HG03135 (cell line): ENCODE data around the gene ITPRIPL1.
"Not testable (repeated sequence)": the region's sequence is repeated elsewhere in the genome, so short reads cannot be mapped to it uniquely, and the experiment has no call there.

Source experiments
- ATAC-seq: cut with Tn5 transposase; IDR thresholded peaks from one replicate; pipeline ENCODE4 v1.9.1; 2021; ENCODE audit warnings: mild to moderate bottlenecking, moderate library complexity; ENCODE audit not compliant: unreplicated experiment

ITPRIPL1 gene, protein sequence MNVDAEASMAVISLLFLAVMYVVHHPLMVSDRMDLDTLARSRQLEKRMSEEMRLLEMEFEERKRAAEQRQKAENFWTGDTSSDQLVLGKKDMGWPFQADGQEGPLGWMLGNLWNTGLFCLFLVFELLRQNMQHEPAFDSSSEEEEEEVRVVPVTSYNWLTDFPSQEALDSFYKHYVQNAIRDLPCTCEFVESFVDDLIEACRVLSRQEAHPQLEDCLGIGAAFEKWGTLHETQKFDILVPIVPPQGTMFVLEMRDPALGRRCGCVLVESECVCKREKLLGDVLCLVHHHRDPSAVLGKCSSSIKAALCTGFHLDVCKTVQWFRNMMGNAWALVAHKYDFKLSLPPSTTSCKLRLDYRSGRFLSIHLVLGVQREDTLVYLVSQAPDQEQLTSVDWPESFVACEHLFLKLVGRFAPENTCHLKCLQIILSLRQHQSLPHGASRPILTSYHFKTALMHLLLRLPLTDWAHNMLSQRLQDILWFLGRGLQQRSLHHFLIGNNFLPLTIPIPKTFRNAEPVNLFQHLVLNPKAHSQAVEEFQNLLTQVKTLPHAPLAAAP

DNA sequence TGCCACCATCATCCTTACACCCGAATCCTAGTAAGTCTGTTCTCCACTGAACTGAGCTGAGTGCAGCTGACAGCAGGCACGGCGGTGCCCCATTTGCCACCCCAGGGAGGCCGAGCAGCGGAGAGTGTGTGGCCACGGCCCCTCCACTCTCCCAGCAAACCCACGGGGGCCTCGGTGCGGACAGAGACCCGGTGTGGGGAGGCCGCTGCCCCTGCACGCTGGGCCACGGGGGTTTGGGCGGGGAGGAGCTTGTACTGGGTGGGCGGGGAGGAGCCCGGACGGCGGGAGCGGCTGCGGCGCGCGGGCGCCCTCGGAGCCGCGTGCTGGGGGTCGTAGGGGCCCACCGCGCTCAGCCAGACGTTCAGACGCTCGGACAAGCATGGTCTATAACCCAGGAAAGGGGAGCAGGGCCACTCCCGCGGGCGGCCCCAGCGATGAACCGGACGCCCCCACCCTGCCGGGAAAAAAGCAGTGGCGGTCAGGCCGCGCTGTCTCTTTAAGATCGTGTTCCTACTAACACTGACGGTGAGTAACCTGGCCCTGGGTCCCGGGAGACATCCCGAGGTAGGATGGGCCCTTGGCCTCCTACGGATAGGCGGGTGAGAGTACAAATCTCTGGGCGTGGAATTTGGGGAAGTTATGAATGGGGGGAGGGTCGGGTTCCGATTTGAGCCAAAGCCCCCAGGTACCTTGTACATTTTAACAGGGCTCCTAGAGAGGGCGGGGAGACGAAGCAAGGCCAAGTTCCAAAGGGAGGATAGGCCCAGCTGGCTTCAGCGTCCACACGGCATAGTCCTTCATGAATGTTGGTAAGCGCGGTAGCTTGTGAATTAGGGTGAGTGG lies at the start of gene ITPRIPL1:
Gene ITPRIPL1, plus strand, starts transcription at position 277 of the 843 bp plus-strand sequence. Its CDS starts 523 bp downstream, at position 800.
- no peak for ATAC-seq

DNA sequence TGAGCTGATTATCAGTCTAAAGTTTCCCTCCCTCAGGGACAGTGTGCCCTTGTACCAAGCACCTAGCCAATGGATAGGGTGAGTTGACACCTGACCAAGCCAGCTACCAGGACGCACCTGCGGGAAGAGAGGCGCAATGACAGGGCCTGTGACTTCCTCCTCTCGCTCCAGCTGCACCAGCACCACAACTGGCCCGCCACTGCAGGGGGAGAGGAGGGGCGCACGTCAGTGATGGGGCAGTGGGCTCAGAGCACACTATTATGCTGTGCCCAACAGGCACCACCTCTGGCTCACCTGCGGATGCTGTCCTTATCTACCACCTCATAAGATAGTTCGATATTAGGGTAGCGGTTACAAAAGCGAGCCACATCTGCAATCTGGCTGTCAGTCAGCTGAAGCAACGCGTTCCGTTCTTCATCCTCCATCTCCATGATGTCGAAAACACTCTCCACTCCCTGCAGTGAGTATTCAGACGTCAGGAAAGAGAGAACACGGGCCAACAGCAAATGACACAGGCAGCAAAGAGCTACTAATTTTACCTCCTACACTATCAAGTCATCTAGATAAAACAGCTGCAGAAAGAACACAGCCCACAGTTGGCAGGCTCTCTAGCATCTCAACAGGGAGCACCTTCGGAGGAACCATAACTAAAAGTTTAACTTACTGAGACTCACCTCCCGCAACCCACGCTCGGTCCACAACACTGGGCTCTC lies 48.2 kb upstream of the ITPRIPL1 start:
- ATAC-seq = no peak

DNA sequence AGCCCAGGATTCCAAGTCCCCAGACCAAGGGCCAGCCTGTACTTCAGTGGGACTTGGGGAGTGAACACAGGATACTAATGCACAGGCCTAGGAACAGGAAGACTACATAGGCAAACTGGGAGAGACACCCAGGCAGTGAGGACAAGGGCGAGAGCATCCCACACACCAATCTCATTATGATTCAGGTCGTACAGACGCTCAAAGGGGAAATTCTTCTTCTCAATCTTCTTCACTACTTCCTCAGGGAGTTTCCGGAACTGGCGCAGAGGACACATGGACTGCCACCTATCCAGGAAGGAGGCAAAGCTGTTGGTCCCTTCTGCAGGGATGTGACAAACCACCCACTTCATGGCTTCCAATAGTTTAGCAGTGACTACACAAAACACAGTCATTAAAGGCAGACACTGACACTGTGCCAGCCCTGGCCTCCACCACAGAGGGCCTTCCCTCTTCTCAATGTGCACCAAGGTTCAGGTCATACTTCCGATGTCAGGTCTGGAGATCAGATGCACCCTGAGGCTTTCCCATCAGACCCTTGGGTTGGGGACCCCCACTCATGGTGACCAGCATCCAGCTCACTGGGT lies 37.8 kb upstream of the ITPRIPL1 start:
- ATAC-seq = no peak

DNA sequence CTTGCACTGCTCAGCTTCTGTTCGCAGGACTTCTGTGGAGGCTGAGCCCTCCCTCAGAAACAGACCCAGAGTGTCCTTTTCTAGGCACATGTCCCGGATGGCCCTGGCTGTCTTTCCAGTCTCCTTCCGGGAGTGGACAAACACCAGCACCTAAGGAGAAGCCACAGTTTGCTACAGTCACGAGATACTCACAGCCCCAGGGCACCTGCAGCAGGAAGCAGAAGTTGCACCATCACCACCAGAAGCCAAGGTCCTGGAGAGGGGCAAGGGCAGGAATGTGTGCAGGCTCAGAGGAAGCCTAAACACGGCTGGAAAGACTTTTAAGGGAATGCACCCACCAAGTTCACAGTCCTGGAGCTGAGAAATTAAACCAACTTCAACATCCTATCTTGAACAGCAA lies 33.4 kb upstream of the ITPRIPL1 start:
- no peak for ATAC-seq

DNA sequence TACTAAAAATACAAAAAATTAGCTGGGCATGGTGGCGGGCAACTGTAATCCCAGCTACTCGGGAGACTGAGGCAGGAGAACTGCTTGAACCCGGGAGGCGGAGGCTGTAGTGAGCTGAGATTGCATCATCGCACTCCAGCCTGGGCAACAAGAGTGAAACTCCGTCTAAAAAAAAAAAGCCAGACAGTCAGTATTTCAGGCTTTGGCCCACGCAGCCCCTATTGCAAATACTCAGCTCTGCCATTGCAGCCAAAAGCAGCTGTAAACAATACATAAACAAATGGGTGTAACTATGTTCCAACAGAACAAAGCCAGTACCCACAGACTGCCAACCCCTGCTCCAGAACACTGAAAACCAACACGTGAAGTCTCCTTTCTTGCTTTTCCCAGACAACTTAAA lies 30.8 kb upstream of the ITPRIPL1 start:
- ATAC-seq = not testable (repeated sequence)

DNA sequence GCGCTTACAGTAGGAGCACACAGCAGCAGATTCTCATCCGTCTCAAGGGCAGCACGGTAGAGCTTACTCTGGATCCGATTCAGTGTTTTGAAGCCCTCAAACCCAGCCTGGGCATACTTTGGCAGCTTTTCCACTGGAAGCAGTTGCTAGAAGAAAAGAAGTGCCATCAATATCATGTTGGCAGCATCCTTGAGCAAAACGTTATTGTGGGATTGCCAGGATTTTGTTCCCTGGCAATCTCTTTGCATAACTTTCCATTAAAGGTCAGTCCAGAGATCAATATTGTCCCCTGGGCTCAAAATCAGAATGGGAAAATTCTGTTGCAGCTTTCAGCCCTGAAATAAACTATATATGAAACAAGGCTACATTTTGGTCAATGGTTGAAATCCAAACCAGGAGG lies 28.2 kb upstream of the ITPRIPL1 start:
- no peak for ATAC-seq

DNA sequence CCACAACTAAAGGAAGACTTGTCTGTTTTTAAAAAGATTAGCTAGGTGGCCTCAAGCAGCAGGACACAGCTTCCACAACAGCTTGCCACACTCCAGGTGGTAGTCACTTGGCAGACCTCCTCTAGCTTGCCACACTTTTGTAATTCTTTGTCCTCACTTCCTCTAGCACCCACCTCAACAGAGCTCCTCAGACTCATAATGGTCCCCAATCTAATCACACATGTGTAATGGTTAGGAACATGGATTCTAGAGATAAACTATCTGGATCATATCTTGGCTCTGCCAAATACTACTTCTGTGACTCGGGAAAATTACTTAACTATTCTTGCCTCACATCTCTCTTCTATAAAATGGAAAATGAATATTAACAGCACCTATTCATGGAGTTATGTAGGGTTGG lies 23.3 kb upstream of the ITPRIPL1 start:
- ATAC-seq = no peak

DNA sequence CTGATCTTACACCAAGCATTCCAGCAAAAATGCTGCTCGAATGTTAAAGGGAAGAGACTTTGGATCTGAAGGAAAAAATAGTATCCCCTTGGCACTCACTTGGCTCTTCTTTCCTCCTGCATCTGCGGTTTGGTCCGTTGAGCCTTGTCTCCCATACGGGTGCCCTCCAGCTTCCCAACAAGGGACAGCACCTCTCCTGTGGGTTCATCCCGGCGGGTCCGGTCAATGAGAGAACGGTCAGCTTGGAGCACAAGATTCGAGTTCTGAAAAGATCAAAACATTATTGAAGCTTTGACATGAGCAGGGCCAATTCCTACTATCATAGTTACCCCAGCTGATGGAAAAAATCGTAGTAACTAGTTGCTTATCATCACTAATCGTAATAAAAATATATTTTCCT lies 20.5 kb upstream of the ITPRIPL1 start:
- no peak for ATAC-seq

DNA sequence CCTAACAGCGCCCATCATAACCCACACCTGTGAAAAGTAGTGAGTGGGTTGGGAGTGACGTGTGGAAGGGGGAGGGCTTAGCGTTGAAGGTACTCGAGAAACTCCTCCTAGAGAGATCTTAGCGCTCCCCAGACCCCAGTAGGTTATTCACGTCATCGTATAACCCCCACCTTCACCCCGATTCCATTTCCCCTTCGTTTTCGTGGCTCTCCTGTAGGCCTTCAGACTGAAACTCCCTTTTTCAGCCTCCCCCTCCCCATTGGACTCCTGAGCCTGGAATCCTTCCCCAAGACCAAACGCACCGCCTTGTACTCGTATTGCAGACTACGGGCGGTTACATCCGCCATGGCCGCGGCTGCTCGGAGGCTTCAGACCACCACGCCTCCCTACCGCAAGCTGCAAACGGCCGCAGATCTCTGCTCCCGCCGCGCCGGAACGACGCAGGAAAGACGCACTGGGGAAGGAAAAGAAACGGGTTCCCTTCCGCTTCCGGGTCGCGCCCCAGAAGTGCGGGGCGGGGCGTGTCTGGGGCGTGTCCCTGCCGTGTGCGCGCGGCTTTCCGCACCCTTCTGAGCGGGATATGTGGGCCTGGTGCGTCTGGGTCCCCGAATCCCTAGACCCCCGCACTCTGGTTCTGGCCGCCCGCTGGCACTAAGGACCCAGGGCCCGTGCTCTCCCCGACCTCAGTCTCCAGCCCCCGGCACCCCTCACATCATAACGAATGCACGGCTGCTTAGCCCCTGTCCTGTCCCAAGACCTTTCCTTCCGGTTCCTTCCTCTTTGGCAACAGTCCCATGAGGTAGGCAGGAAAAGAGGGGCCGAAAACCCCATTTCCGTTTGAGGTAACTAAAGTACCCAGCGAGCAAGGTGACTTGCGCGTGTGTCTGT lies 19.8 kb upstream of the ITPRIPL1 start, which contains the start of gene SNRNP200:
Gene SNRNP200, minus strand, starts transcription at position 456 of the 888 bp plus-strand sequence. Its CDS starts 109 bp downstream, at position 347.
- peak; percentile 91 for ATAC-seq

DNA sequence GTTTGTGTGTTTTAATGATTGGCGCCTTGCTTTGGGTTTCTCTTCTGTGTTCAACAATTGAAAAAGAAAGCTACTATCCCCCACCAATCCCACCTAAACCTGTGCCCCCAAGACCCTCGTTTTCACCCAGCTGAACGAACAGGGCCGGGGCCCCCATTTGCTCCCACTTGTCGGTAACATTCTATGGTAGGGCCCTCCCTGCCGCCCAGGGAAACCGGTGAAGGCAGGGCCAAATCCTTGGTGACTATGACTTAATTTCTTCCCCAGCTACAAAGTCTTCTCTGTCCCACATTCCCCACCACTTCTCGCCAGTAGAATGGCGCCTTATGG lies 19.2 kb upstream of the ITPRIPL1 start:
- ATAC-seq = no peak

DNA sequence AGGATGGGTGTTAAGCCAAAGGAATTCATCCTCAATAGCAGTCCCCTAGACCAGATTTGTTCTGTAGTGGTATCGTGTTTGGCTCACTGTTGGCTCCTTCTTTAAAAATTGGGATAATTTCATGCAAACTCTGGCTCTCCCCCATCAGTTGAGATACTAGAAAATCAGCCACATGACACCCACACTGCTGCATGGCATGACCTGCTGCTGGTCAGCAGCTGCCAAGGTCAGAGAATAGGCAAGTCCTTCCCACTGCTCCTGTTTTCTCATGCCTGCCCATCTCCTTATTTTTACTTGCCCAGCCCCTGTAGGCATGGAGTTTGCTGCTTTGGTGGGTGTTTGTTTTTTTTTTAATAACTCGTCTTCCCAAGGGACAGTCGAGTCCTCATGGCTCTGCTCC lies 18.7 kb upstream of the ITPRIPL1 start:
- no peak for ATAC-seq

DNA sequence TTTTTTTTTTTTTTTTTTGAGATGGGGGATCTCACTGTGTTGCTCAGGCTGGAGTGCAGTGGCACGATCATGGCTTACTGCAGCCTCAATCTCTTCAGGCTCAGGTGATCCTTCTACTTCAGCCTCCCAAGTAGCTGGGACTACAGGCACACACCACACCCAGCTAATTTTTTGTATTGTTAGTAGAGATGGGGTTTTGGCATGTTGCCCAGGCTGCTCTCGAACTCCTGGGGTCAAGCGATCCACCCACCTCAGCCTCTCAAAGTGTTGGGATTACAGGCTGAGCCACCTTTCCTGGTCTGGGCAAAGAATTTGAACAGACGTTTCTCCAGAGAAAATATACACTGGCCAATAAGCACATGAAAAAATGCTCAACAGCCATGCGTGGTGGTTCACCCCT lies 16.9 kb upstream of the ITPRIPL1 start:
- no peak for ATAC-seq

DNA sequence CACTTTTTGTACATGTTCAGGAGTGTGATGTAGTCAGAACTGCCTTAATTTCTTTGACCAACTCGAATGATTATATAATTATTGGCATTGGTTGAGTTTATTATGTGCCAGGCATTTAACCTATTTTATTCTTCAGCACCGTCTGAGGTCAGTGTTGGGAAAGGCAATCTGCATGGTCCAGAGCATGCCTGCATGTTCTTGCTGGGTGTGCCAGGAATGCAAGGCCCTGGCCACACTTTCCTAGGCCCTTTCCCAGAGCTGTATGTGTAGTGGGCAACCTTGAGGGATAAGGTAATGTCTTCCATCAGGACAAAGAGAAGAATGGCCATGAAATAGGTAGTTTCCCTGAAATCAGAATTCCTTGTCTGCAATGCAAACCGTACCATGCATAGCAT lies 10.1 kb upstream of the ITPRIPL1 start:
- no peak for ATAC-seq

DNA sequence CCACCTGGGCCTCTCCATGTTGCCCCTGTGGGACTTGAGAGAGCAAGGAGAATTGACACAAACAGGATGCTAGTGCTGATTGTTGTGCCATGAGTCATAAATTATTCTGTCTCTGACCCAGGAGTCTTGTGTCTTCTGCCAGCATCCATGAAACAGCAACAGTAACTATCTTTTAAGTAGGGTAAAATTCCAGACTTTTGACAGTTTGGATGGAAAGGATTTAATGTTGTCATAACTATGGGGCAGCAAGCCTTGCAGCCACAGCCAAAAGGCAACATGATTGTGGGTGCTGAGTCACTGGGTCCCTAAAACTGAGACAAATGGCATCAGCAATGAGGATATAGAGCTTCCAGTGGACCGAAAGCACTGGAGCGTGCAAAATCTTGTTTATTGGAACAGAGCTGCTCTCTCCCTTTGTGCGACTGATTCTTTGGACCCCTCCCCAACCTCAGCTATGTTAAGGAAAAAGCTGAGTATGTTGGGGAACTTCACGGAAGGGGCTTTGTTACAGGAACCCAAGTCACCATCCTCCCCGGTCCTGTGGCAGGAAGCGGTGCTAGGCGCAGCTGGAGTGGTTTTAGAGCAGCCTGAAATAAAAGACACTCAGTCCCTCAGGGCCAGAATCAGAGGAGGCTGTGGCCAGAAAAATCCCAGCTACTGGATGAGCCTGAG lies 9.6 kb upstream of the ITPRIPL1 start:
- ATAC-seq = no peak

DNA sequence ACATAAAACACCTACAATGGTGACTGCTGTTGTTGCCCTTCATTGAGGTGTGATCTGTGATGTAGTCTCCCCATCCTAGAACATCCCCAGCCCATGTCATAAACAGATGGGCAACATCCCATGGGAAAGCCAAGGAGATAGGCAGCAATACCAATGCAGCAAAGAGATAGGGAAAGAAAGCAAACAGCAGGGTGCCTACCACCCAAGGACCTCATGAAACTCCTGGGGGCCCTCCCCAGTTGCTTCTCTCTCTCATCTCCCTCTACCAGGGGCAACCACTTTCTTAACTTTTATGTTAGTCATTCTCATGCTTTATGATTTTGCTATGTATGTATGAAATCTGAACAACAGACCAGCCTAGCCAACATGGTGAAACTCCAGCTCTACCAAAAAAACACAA lies 8.1 kb upstream of the ITPRIPL1 start:
- no peak for ATAC-seq

DNA sequence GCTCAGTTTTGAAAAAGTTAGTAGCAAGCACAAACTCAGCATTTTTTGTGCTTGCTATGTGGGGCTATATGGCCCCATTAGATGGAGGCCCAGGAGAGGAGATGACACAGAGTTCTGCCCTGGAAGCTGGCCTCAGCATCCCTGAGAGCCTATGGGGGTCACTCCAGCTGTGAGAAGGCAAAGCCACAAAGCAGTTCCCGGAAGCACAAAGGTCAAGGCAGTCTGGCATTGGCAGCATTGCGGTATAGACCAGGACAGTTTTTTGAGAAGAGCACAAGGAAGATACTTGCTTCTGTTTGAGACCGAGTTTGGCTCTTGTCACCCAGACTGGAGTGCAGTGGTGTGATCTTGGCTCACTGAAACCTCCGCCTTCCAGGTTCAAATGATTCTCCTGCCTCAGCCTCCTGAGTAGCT lies 7.5 kb upstream of the ITPRIPL1 start:
- no peak for ATAC-seq

DNA sequence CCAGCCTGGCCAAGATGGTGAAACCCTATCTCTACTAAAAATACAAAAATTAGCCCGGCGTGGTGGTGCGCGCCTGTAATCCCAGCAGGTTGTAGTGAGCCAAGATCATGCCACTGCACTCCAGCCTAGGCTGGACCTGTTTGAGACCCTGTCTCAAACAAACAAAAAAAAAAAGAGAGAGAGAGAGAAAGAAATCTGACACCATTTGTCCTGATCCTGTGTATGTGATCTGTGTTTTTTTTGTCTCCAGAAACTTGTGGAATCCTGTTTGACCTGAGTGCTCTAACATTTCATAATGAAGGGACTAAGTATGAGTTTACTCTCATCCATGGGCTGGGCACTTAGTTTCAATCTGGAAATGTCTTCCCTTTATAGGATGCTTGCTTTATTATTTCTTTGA lies 6.4 kb upstream of the ITPRIPL1 start:
- ATAC-seq = no peak

DNA sequence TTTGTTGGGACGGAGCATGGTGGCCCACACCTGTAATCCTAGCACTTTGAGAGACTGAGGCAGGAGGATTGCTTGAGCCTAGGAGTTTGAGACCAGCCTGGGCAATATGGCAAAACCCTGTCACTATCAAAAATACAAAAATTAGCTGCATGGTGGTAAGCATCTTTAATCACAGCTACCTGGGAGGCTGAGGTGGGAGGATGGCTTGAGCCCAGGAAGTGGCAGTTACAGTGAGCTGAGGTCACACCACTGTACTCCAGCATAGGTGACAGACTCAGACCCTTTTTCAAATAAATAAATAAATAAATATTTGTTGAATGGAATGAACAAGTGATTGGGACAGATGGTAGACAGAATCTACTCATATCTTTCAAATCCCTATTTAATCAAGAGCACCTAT lies 5.7 kb upstream of the ITPRIPL1 start:
- ATAC-seq = no peak

DNA sequence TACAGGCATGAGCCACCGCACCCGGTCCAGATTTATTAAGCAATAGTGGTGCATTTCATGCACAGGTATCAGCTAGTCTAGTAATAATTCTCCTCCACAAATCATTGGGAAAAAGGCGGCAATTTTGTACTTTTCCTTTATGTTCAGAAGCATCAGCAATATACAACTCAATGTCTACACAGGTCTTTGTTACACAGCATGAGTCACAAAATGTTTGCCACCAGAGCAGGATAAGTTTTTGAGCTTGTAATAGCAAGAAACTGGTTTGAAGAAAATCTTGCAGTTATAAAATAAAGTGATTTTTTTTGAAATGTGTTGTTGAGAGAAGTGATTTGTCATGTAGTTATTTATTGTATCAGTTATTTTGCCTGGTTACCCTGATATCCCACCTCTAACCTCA lies 4.8 kb upstream of the ITPRIPL1 start:
- ATAC-seq = no peak
